ENCODE data around the gene TET2.

GRCh38 chr4:105179539-105180401 is 33.1 kb downstream of the TET2 start:
- no peak for TF ChIP-seq CTCF (IDR thresholded peaks at IDR 0.05)
- TF ChIP-seq POLR2A (IDR thresholded peaks at IDR 0.05), result no peak
